HepG2 (cell line): Measurements from ENCODE around the gene CR2. TPM values are rescaled to one million over a fixed set of nuclear protein-coding genes. Genes with fewer than 3 reads are reported as not detected.

Source experiments
- CC2D1A ChIP-seq: sonication (generic); formaldehyde crosslinking; IDR thresholded peaks from 2 replicates; pipeline ENCODE4 v1.8.1; 2023; ENCODE audit warnings: mild to moderate bottlenecking, missing genetic modification reagents
- EED ChIP-seq: sonication (generic); formaldehyde crosslinking; IDR thresholded peaks from 2 replicates; pipeline ENCODE4 v1.5.0; 2020; ENCODE audit warnings: mild to moderate bottlenecking, missing genetic modification reagents
- GFI1 ChIP-seq: sonication (generic); formaldehyde crosslinking; IDR thresholded peaks from 2 replicates; pipeline ENCODE4 v1.5.0; 2020; ENCODE audit warnings: missing genetic modification reagents, mild to moderate bottlenecking, borderline replicate concordance
- KIAA2018 ChIP-seq: sonication (generic); formaldehyde crosslinking; IDR thresholded peaks from 2 replicates; pipeline ENCODE4 v1.5.0; 2020; ENCODE audit warnings: mild to moderate bottlenecking, missing genetic modification reagents, borderline replicate concordance
- NFE2 ChIP-seq: sonication (generic); formaldehyde crosslinking; IDR thresholded peaks from 2 replicates; pipeline ENCODE4 v1.4.0; 2020; ENCODE audit warnings: missing genetic modification reagents
- SMAD9 ChIP-seq: sonication (generic); formaldehyde crosslinking; IDR thresholded peaks from 2 replicates; pipeline ENCODE4 v1.5.1; 2020; ENCODE audit warnings: mild to moderate bottlenecking, missing genetic modification reagents
- TARDBP ChIP-seq: sonication (generic); formaldehyde crosslinking; IDR thresholded peaks from 2 replicates; pipeline ENCODE4 v1.8.0; 2022; ENCODE audit warnings: mild to moderate bottlenecking, missing genetic modification reagents
- TFE3 ChIP-seq: IDR thresholded peaks from 2 replicates; pipeline ENCODE4 v1.6.1; 2016
- THAP11 ChIP-seq: IDR thresholded peaks from 2 replicates; pipeline ENCODE4 v1.6.1; 2016; ENCODE audit warnings: missing biosample characterization, missing genetic modification reagents
- WIZ ChIP-seq: sonication (generic); formaldehyde crosslinking; IDR thresholded peaks from 2 replicates; pipeline ENCODE4 v1.5.1; 2020; ENCODE audit warnings: mild to moderate bottlenecking, missing genetic modification reagents
- ZBTB7B ChIP-seq: sonication (generic); formaldehyde crosslinking; IDR thresholded peaks from 2 replicates; pipeline ENCODE4 v1.4.0; 2020; ENCODE audit warnings: missing genetic modification reagents
- ZSCAN12 ChIP-seq: sonication (generic); formaldehyde crosslinking; IDR thresholded peaks from 2 replicates; pipeline ENCODE4 v1.9.0; 2021; ENCODE audit warnings: mild to moderate bottlenecking, missing genetic modification reagents
- ZSCAN20 ChIP-seq: sonication (generic); formaldehyde crosslinking; IDR thresholded peaks from 2 replicates; pipeline ENCODE4 v1.4.0; 2020; ENCODE audit warnings: missing genetic modification reagents, mild to moderate bottlenecking, borderline replicate concordance
- ZSCAN9 ChIP-seq: IDR thresholded peaks from 2 replicates; pipeline ENCODE4 v1.6.1; 2016; ENCODE audit warnings: borderline replicate concordance
- polyA plus RNA-seq, 8 experiments: library from polyadenylated mRNA; depleted of rRNA in 3 of 8; stranded (reverse) in 7 of 8; unstranded in 1 of 8; fragments of >200 nt; fragmentation: Illumina TruSeq in 4 of 8; extraction: Trizol in 4 of 8; gene quantifications; 2 replicates each; pipeline versions ENCODE4 v1.2.1 to v1.2.3, GENCODE V29; 2011 to 2016; ENCODE audit warnings: low read depth in 4 of 8, missing spikeins in 1 of 8, mixed read lengths in 1 of 8; ENCODE audit not compliant: insufficient read depth in 1 of 8
- total RNA-seq, 5 experiments: library from RNA; depleted of rRNA; stranded (reverse); fragments of >200 nt; fragmentation: Illumina TruSeq; extraction: Trizol; gene quantifications; 2 replicates each; pipeline ENCODE4 v1.2.3, GENCODE V29; 2016; ENCODE audit warnings: low read depth in 1 of 5
- TF ChIP-seq, protein P1 (sequence below): sonication (generic); formaldehyde crosslinking; IDR thresholded peaks from 2 replicates; pipeline ENCODE4 v1.5.0; 2020; ENCODE audit warnings: missing genetic modification reagents
- TF ChIP-seq, protein P2 (sequence below): sonication (generic); formaldehyde crosslinking; IDR thresholded peaks from 2 replicates; pipeline ENCODE4 v1.5.0; 2020; ENCODE audit warnings: mild to moderate bottlenecking, missing genetic modification reagents

The CR2 gene
- total and polyA plus RNA-seq, 2 of the 13 experiments (the other 11 are each of a cell fraction or from before 2014, with no cell fraction given), result not detected

- TF ChIP-seq, protein P1, sequence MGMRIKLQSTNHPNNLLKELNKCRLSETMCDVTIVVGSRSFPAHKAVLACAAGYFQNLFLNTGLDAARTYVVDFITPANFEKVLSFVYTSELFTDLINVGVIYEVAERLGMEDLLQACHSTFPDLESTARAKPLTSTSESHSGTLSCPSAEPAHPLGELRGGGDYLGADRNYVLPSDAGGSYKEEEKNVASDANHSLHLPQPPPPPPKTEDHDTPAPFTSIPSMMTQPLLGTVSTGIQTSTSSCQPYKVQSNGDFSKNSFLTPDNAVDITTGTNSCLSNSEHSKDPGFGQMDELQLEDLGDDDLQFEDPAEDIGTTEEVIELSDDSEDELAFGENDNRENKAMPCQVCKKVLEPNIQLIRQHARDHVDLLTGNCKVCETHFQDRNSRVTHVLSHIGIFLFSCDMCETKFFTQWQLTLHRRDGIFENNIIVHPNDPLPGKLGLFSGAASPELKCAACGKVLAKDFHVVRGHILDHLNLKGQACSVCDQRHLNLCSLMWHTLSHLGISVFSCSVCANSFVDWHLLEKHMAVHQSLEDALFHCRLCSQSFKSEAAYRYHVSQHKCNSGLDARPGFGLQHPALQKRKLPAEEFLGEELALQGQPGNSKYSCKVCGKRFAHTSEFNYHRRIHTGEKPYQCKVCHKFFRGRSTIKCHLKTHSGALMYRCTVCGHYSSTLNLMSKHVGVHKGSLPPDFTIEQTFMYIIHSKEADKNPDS (CRISPR knock-in tag), result no peak
- no peak for TF ChIP-seq WIZ (CRISPR knock-in tag)
- TF ChIP-seq CC2D1A (CRISPR knock-in tag), result no peak
- no peak for TF ChIP-seq ZSCAN9
- no peak for TF ChIP-seq NFE2 (CRISPR knock-in tag)
- no peak for TF ChIP-seq SMAD9 (CRISPR knock-in tag)
- no peak for TF ChIP-seq TFE3 (CRISPR knock-in tag)
- TF ChIP-seq TARDBP (CRISPR knock-in tag), result no peak
- no peak for TF ChIP-seq GFI1 (CRISPR knock-in tag)
- no peak for TF ChIP-seq ZSCAN20 (CRISPR knock-in tag)
- TF ChIP-seq ZSCAN12 (CRISPR knock-in tag), result no peak
- TF ChIP-seq ZBTB7B (CRISPR knock-in tag), result no peak
- TF ChIP-seq EED (CRISPR knock-in tag), result no peak
- no peak for TF ChIP-seq KIAA2018
- no peak for TF ChIP-seq THAP11
- TF ChIP-seq, protein P2, sequence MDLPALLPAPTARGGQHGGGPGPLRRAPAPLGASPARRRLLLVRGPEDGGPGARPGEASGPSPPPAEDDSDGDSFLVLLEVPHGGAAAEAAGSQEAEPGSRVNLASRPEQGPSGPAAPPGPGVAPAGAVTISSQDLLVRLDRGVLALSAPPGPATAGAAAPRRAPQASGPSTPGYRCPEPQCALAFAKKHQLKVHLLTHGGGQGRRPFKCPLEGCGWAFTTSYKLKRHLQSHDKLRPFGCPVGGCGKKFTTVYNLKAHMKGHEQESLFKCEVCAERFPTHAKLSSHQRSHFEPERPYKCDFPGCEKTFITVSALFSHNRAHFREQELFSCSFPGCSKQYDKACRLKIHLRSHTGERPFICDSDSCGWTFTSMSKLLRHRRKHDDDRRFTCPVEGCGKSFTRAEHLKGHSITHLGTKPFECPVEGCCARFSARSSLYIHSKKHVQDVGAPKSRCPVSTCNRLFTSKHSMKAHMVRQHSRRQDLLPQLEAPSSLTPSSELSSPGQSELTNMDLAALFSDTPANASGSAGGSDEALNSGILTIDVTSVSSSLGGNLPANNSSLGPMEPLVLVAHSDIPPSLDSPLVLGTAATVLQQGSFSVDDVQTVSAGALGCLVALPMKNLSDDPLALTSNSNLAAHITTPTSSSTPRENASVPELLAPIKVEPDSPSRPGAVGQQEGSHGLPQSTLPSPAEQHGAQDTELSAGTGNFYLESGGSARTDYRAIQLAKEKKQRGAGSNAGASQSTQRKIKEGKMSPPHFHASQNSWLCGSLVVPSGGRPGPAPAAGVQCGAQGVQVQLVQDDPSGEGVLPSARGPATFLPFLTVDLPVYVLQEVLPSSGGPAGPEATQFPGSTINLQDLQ, result no peak
- TF ChIP-seq, all 625 proteins: peak for 0
These were observed 4.3 kb downstream of the CR2 start (continued) for GRCh38 chr1:207458414-207458813.
